Fibroblast of skin of scalp (primary cell): ENCODE measurements around the gene TRPM5.

ENCODE experiments used
- DNase-seq: peaks from one replicate; pipeline ENCODE4 v3.0.0-alpha.2; 2013

The TRPM5 gene

DNA sequence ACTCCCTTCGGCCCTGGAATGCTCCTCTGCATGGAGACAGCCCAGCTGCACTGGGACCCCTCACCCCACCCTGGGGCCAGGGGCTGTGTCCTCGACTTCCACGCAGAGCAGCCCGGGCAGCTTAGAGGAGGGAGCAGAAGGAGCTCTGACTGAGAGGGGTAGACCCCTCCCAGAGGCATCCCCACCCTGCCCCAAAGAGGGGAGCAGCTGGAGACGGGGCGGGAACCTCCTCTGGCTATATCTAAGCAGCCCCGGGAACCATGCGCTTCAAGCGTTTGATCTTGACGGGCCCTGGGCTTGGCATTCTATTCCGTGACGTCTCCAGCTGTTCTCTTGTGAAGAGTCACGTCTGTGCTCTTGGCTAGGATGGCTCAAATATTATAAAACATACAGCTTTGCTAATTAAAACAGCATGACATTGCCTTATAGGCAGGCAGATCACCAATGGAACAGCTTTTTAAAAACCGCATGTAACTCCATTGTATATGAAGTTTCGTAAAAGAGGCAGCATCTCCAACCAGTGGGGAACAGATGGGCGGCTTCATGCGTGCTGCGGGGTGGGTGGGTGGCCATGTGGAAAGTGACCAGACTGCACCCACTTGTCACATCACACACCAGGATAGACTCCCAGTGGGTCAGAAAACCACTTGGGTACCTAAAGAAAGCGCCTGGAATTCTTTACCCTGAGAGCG lies 8.2 kb upstream of the TRPM5 start:
- DNase-seq = peak; percentile 43

DNA sequence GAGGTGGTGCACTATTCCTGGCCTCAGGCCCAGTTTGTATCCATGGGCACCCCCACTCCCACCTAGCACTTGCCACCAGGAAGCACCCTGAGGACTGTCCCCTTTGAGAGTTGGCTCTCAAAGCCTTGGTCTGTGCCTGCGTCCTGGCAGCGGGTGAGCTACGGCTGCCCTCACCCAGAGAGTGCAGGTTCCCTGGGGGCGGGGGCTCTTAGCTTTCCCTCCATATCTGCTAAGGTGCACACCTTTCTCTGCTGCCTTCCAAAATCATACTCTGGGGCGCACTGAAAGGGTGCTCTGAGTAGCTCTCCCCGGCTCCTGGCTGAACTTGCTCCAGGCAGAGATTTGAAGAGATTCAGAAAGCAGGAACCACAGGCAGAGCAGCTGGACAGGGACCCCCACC lies 7.6 kb upstream of the TRPM5 start:
- DNase-seq = no peak

DNA sequence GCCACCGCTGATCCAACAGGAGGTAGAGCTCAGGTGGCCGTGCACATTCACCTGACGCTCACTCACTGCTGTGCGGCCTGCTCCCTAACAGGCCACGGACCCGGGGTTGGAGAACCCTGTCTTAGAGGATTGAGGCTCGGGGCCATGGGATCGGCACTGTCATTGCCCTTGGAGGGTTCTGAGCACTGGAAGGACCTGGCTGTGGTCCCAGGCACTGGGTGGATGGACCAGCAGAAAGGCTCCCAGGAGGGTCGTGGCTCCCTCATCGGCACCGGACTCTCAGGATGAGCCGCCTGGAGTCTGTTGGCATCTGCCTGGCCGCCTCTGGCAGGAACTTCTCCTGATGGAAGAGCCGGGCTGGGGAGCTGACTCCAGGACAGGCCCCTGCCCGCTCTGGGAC lies 7.0 kb upstream of the TRPM5 start:
- DNase-seq = no peak

DNA sequence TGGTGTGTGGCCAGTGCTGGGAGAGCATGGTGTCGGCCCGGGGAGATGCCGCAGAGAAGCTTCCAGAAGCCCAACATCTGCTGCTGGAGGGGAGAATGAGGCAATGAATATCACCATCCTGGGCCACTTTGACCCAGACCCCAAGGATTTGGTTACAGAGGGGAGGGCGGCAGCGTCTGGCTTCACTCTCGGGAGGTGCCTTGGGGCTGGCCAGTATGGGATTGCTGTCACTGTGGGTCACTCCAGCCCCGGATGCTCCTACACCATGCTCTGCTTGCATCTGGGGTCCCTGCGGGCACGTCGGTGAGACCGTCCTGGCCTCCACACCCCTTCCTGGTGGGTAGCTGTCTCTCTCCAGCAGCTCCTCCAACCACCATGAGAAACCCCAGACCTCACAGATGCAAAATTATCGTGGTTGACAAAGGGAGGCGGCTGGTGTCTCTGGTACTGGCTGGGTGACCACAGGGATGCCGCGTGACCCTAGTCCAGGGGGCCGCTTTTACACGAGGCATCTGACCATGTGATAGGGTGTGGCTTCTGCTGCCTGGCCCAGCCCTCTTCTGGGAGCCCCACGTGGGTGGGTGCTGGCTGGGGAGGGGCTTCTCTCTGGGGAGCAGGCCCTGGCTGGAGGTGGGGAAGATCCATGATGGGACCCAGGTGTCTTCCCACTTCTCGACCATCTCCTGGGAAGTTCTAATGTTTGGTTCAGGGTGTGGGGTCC lies 6.2 kb upstream of the TRPM5 start:
- no peak for DNase-seq

DNA sequence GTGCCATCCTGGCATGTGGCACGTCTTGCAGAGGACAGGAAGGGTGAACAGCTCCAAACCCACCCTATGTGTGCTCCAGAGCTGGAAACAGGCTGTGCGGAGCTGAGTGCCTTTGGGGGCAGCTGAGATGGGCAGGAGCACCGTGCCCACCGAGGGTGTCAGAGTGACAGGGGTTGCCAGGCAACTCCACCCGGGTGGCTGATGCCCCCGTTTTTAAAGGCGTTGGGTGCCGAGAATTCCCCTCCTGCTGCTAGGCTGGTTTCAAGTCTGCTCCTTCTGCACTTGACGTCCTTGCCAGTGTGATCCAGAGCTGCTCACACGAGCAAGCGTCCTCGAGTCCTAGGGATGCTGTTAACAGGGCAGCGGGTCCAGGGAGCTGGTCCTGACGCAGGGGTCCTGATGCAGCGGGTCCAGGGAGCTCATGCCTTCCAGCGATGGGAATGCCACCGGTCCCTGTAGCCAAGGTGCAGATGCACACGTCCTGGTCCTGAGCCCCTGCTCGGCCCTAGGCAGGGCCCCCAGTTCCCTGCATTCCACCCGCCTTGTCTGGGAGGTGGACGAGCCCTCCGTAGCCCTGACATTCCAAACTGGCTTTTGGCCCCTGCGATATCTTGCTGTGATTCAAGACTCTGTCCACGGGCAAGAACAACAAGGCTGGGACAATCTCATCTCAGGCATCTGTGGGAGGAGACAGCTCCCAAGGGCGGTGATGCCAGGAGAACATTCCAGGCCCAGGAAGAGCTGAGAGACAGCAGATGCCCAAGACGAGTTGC lies 5.4 kb upstream of the TRPM5 start:
- no peak for DNase-seq

DNA sequence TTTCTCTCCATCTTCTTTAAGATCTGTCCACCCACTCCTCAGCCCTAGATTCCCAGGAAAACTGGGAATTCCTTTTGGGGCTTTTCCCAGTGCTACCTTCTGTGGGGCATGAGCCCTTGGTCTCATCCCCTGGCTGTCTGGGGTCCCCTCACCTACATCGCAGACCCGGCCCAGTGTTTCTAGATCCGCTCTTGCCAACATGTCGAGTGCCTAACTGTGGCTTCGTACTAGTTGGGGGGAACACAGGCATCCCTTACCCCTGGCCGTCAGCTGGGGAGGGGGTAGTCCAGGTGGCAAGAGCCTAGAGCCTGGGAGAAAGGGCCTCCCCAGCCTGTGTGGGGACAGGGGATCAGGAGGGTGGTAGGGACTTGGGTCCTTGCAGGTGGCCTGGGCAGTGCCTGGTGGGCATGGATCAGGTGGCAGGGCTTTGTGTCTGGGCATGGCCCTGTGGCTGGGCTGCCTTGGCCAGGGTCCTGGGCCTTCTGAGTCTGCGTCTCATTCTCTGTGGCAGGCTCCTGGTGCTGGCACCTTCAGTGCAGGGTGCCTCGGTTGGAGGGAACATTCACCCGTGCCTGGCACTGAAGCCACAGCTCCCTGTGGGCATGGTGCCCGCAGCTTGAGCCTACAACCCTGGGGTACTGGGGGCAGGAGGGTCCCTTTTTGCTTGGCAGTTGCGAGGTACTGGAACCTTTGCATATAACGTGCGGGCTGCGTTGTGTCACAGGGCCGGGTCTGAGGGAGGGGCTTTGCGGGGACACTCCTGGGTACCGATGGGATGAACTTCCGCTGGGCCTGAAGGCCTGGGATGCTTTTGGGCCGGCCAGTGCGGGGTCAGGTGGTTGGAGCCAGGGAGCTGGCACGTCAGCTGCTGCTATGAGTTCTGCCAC lies 4.6 kb upstream of the TRPM5 start:
- no peak for DNase-seq

DNA sequence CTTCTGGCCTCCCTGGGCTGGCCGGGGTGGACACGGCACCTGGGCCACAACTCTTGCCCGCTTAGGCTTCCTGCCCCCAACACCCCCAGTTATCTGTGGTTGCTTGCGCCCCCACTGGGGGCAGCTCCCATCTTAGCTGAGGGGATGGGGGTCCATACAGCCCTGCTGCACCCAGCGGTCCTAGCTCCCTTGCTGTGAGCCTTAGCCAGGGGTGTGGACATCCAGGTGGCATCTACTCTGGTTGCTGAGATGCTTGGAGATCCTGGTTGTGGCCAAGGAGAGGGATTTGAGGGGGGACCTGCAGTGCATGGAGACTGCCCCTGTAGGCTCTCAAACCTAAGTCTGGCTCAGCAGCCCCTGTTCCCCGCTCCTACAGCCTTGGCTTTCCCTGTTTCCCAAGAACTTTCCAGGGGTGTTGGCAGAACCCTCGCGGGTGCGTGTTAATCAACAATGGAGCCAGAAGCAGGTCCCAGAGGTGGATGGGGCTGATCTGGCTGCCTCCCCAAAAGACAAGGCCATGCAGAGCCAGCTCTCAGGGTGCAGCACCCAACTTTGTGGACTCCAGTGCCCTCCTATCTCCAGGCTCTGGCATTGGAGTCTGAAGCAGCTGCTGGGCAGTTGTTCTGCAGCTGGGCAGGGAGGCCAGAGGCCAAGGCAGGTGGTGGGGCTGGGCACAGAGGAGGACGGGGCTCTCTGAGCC lies 3.8 kb upstream of the TRPM5 start:
- no peak for DNase-seq

DNA sequence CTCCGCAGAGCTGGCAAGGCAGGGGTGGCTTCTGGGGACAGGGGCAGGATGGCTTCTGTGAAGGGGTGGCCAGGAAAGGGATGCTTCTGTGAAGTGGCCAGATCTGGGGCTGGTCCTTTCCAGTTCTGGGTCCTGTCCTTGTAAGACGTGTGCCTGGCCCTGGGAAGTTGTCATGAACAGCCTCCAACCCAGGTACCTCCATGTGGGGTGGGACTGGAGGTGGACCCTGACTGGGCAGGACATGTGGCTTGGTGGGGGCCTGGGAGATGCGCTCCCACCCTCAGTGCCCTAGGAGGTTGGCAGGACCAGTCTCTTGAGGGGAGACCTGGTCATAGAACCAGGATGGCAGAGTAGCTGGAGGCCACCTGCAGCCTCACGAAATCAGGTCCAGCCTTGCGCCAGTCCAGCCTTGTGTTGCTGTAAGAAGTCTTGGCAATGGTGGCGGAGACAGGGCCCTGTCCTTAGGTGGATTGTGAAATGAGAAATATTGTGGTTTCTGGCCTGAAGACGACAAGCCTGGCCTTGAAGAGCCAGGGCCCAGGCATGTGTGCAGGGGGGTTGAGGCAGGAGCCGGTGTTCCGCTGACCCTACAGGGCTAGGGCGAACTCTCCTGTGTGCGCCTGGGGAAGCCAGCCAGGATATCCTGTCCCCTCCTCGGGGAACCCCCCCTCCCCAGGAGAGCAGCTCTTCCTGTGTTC lies 3.1 kb upstream of the TRPM5 start:
- DNase-seq = no peak

DNA sequence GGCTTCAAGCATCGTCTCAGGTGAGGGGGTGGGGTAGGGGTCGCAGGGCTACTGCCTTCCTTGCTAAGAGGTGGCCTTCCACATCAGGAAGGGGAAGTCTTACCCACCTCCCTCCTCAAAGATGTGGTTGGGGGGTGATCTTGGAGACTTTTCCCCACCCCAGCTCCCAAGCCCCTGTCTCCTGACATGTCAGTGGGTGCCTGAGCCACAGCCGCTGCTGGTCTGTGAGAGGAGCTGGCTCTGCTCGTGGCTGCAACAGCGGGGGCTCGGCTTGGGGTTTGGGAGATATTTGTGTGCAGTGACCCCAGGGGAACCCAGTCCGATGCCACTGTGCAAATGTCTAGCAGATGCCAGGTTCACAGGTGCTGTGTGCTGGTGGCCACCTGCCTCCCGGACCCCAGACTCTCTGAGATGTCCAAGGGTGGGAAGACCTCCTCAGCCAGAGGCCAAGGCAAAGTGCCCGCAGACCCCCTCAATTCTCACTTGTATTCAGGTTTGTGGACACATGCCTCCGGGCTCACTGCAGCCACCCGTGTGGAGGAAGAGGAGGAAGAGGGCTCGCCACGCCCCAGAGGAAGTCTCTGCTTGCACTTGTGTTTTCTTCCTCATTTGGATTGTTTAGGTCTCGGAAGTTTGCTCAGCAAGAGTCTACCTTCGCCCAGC lies 2.4 kb upstream of the TRPM5 start:
- DNase-seq = no peak

DNA sequence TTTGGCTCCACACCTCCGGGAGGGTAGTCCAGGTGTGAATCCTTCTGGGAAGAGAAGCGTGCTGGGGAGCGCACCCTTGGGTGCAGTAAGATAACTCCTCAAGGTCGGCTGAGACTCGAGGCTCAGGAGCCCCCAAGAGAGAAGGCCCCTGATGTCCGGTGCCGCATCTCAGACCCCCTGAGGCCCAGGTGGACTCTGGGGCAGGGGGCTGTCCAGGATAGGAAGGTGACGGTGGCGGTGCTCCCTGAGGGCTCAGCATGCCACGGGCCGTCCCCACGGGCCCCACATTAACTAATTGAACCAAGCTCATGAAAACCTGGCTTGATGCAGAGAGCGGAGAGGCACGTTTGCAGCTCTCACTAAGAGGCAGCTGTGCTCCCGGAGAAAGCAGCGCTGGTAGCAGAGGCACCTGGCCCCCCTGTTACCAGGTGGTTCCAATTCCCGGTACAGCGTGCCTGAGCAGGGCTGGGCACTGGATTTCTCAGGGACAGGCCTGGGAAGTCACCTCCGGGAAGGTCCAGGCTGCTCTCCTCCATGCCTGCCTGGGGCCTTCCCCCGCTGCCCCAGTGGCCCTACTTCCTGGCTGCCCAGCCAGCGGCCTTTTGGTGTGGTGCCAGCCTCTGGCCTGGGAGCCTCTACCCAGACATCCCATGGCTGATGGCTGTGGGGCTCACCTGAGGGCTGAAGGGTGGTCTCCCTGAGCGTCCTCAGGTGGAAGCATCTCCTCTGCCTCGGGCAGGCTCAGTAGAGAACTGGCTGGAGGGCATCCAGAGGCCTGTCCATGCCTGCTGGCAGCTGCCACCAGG lies 1.6 kb upstream of the TRPM5 start:
- DNase-seq = no peak

DNA sequence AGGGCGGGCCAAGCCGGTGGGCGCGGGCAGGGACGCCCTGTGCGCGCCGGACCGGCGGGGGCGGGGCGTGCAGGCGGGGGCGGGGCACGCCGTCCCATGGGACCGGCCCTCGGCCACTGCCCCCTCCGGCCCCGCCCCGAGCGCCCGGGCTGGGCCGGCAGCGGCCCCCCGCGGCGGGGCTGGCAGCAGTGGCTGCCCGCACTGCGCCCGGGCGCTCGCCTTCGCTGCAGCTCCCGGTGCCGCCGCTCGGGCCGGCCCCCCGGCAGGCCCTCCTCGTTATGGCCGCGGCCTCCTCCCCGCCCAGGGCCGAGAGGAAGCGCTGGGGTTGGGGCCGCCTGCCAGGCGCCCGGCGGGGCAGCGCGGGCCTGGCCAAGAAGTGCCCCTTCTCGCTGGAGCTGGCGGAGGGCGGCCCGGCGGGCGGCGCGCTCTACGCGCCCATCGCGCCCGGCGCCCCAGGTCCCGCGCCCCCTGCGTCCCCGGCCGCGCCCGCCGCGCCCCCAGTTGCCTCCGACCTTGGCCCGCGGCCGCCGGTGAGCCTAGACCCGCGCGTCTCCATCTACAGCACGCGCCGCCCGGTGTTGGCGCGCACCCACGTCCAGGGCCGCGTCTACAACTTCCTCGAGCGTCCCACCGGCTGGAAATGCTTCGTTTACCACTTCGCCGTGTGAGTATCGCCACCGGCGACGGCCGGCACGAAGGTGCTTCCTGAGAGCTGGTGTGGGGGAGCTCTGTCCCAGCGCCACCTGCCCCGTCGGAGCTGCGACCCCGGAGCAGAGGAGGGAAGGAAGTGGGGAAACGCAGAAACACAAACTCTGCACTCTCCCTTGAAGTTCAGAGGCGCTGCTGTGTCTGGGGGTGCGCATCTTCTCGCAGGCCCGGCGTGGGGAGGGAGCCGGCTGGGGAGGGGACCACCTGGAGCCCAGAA lies 769 bp upstream of the TRPM5 start, which contains the start of gene KCNQ1:
Gene KCNQ1 (plus strand): TSS at position 188 of the 925 bp plus-strand sequence. CDS start 91 bp downstream, at position 279.
- no peak for DNase-seq

DNA sequence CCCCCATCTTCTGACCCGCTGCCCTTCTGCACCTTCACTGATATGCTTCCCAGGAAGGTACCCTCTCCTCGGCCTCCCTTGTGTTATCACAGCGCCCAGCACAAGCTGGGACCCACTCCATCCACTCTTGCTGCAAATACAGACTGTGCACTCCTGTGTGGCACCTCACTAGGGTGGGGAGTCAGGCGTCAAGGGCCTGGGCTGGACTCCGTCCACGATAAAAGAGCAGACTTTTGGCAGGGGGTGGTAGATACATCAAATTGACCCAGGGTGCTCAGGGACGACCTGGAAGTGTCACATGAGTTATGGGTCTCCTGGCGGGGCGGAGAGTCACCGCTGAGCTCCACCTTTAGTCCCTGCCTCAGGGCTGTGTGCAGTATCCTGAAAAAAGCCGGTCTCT lies 908 bp downstream of the TRPM5 start:
- no peak for DNase-seq

DNA sequence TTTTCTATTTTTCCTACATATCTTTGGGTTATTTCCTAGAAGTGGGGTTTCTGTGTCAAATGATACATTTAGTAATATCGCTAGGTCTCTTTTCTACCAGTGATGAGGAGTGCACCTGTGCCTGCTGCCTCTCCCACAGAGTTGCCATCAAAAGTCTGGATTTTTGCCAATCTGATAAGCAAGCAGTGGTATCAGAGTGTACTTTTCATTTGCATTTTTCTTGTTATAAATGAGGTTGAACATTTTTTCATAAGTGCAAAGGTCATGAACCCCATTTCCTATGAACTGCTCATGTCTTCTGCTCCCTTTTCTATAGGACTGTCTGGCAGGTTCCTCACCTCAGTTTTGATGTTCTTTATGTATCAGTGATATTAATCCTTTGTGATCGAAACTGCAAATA lies 1.7 kb downstream of the TRPM5 start:
- DNase-seq = no peak

DNA sequence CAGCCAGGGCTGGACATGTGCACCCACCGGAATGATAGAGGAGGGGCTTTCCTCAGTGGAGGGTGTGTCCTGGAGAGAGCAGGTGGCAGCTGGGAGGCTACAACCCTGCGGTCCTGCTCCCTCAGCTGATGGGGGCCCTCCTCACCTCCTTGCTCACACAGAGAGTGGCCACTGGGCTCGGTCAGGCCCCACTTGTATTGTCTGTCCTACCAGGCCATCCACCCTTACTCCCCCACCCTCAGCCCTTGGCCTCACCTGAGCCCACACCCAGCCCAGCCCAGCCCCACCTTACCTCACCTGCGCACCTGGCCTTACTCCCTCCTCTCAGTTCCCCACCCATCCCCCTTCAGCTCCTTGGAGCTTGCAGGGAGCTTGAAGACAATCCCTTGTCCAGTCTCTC lies 3.1 kb downstream of the TRPM5 start:
- DNase-seq = no peak

DNA sequence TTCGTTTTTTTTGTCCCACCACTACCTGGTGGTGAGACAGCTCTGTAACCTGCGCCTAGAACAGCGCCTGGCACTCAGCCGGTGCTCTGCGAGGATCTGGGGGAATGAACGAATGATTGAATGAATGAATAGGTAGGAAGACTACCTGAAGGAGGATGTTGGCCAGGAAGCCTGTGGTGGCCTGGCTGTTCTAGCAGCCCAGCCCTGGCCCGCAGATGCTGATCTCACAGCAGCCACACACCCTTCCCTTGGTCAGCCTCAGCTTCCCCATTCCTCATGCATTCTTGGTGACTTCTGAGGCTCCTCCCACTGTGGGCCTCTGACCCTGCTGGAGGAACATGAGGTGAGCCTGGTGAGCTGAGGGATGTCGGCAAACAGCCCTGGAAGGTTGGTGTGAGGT lies 3.7 kb downstream of the TRPM5 start:
- DNase-seq = no peak

DNA sequence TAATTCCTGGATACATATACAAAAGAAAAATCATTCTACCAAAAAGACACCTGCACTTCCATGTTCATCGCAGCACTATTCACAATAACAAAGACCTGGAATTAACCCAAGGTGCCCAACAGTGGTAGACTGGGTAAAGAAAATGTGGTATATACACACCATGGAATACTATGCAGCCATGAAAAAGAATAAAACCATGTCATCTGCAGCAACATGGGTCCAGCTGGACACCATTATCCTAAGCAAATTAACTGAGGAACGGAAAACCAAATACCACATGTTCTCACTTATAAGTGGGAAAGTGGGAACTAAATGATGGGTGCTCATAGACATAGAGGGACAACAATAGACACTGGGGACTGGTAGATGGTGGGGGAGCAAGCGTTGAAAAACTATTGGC lies 4.5 kb downstream of the TRPM5 start:
- no peak for DNase-seq

DNA sequence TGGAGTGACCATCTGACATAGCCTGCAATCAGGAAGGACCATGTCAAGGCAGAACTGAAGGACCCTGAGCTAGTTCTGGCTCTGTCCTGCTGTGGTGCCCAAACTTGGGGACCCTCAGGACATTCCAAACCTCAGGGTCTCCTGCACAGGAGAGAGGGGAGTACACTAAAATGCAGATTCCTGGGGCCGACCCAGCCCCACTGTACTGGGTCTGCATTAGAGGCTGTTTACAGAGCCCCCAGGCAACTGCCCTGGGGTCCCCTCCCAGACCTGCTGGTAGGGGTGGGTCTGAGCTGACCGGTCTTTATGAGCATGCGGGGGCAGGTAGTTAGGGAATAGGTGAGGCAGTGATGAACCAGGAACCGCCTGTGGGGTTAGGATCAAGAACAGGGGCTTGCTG lies 6.8 kb downstream of the TRPM5 start:
- no peak for DNase-seq

DNA sequence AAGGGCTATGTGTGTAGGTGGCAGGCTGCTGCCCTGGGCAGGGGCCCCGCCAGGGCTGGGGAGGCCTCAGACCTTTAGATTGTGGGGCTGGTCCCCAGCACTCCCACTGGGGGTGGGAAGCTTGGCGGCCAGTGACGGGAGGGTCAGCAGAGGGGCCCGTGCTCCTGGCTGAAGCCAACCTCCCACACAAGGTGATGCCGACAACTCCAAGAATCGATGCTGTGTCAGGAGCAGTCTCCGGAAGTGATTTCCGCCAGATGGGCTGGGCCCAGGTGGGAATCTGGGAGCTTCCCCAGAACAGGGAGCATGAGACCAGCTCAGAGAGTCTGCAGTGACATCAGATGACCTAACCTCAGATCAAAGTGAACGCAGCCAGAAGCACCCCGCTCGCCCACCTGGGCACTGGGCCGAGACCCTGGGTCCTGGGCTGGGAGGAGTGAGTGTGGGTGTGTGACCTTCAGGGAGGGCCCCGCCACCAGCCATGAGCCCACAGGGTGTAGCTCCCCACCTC lies 7.7 kb downstream of the TRPM5 start:
- DNase-seq = no peak
